GM11168 (cell line): ENCODE results near the gene CAPN5.
"Not testable (repeated sequence)": the region's sequence is repeated elsewhere in the genome, so short reads cannot be mapped to it uniquely, and the experiment has no call there.

Experiments used
- in situ Hi-C: fragments of 300-500 bp; cut with MboI; formaldehyde crosslinking; loops from one replicate; pipeline ENCODE4 v1.12.0; 2022; ENCODE audit warnings: low sequenced_read_pairs; ENCODE audit not compliant: unreplicated experiment

The CAPN5 gene

DNA sequence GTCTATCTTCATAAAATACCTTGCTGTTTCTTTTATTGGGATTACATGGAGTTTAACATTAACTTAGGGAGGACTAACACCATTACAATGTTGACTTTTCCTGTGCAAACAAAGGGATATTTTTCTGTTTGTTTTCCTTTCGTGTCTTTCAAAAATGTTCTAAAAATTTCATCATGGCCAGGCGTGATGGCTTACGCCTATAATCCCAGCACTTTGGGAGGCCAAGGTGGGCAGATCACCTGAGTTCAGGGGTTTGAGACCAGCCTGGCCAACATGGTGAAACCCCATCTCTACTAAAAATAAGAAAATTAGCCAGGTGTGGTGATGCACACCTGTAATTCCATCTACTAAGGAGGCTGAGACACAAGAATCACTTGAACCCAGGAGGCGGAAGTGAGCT, 5.5 kb upstream of the CAPN5 start:
- in situ Hi-C loops, result not testable (repeated sequence)

DNA sequence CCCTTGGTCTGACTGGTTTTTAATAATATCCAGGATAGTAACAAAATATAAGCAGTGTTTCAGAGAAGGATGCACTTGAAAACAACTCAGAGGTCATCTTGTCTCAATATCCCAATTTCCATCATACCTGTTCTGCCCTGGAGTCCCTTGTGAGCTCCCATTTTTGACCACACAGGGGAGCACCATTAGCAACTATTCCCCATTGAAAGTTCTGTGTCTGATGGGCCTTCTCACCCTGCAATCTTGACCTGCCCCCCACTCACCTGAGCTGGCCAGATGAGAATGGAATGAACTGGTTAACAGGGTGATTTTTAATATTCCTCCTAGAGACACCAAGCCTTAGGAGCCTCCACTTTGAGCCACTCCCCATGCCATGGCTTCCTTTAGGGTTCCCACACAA, 3.8 kb upstream of the CAPN5 start:
- in situ Hi-C loops, result no loop called here

DNA sequence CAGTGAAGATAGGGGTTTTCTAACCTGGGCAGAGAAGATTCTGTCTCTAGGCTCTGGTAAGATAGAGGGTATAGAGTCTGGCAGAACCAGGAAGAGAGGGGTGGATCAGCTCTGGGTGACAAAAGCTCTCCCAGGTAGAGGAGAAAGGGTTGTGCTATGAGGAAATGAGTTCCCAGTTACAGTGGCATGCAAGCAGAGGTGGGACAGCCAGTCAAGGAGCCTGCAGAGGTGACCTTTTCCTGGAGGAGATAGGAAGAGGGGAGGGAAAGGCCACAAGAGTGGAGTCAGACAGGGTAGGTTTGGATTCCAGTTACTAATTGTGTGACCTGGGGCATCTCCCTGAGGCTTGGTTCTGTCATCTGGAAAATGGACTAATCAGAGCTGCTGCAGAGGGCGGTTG, 3.4 kb upstream of the CAPN5 start:
- in situ Hi-C loops, result no loop called here

DNA sequence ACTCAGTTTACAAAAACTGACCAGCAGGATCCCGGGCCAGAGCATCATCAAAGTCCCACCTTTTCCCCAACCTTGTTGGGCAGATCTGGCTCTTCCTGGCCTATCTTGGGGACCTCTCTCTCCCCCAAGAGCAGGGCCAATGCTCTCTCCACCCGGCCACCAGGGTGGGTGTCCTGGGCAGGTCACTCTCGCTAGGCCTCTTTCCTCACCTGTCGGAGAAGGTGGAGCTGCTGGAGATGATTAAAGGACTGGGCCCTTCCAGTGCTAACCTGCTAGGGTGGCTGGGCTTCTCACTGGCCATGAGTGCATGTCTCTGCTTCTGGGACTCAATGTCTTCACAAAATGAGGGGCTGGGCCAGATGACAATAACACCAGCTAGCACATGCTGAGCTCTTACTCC, 2.9 kb upstream of the CAPN5 start:
- in situ Hi-C loops, result no loop called here

DNA sequence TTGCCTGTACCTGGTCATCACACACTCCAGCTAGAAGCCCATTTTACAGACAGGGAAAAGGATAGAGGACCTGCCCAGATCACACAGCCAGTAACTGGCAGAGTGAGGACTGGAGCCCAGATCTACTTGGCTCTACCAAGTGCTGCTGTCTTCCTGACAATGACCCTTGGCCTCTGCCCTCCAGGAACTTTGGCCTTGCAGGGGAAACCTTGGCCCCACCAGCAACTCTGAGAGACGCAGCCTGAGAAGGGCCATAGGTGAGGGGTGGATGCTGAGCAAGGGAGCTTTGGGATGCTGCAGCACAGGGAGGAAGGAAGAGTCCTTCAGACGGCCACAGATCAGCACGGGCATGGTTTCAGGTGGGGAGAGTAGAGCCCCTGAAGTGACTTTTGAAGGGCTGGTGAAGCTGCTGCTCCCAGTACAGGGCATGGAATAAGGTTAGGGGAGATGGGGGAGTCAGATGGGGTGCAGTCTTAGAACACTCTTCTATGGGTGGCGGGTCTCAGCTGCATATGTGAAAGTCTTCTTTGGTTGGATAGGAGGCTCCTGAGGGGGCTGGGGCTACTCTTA, 2.0 kb upstream of the CAPN5 start:
- in situ Hi-C loops, result no loop called here

DNA sequence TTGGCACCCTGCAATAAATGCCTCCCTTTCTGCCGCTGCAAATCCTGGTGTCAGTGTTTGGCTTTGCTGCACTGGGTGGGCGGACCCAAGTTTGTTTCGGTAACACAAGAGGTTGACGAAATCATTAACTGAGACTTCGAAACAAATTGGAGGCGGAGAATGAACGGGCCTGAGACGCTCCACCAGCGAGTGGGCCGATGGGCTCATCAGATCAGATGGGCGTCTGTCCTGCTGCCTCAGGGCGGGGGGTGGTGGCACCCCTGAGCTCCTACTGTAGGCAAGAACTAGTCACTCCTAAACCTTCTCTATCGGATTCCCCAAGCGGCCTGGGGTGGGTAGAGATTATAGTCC, 918 bp upstream of the CAPN5 start:
- in situ Hi-C loops, result no loop called here

DNA sequence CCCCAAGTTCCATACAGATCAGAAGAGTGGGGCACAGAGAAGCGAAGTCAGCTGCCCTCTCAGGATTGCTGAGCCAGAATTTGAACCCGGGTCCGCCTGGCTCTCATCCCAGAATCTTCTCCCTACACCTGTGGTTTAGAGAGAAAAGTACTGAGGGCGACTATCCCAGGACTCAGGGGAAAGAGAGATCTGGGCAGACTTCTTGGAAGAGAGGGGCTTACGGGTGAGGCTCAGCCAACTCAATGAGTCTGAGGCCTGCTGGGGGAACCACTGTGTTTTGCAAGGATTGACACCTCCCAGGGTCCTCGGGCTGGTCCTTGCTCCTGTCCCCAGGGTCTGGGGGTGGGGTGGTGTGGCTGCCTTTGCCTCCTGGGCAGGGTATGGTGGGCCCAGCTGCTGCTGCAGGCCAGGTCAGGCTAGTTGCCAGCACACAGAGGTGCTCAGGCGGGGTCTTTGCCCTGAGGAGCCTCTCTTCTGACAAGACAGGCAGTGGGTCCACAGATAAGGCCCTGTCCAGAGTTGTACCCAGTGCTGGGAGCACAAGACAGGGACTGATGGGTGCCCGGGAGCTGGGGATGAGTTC, 1.2 kb downstream of the CAPN5 start:
- in situ Hi-C loops, result no loop called here

DNA sequence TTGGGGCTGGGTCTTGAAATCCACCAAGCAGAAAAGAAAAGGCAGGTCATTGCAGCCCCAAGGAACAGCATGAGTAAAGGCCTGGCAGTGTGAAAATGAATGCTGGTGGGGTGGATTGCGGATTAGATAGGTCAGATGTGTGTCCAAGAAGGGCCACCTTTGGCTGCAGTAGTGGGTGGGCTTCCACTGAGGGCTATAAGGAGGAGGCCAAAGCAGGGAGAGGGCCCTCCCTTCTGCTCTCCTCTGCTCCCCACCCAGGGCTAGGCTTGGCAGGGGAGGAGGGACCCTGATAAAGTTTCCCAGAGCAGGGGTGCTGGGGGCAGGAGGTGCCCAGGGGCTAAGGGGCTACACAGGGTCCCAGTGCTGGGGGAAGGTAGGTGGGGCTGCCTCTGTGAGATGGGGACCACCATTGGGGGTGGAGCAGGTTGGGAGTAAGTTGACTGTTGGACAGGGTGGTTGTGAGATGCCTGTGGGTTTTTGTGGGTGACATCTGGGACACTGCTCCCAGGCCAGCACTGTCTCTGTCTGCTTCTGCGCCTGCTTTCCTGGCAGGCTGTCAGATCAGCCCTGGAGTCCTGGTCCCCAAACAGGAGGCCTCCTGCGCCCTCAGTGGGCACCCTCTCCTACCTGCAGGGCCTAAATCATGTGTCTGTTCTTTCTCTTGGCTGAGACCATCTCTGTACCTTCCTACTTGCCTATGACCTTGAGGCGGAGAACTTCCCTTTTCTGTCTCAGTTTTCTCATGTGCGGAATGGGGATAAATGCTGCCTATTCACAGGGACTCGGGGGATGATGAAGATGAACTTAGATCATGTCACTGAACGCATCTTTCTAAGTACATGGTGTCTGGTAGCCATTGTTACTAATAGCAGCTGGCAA, 1.9 kb downstream of the CAPN5 start:
- in situ Hi-C loops, result no loop called here

DNA sequence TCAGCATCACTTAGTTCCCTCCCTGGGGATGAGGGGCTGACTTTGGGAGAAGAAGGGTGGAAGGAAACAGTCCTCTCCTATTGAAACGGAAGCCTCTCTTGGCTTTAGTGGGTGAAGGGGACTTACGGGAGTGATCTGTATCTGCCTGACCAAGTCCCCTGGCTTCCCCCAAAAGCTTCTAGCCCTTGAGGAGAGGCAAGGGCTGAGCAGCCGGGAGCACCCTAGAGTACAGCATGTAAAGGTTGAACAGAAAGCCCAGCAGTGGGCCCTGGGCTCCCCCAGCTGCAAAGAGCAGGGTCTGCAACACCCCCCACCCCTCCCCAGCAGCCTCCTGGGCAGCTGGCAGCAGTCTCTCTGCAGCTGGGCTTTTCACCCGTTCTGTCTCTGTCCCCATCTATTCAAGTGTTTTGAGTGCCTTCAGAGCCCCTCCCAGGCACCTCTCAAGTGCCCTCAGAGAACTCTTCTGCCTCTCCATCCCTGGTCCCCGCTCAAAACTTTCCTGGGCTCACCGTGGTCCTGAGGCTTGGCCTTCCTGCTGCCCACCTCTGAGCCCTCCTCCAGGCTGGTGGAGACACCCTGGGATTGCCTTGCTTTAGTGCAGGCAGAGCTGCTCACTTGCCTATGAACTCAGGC, 2.7 kb downstream of the CAPN5 start:
- in situ Hi-C loops, result no loop called here

DNA sequence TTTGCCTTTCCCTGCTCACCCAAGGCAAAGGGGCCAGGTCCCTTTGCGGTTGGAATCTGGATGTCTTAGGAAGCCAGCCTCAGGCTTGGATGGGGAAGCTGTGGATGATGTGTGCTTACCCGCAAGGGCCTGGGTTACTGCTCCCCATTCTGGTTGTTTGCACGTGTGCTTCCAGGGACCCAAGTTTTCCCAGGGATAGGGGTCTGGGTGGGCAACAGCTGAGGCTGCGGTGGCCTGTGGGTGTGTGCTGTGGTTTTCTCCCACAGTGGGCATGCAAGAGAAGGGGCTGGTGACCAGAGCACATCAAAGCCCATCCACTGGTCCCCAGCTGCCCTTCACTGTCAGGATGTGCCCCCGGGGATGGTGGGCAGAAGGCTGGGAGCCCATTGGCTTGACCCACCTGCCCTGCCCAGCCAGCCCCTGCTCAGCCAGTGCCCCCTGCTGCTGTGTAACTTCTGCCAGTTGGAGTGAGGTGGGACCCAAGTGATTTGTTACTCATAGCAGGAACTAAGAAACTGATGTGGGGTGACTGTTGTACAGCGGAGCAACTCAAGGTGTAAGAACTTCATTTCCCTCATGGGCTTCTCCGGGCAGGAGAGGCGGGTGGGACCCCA, 3.3 kb downstream of the CAPN5 start:
- in situ Hi-C loops, result no loop called here

DNA sequence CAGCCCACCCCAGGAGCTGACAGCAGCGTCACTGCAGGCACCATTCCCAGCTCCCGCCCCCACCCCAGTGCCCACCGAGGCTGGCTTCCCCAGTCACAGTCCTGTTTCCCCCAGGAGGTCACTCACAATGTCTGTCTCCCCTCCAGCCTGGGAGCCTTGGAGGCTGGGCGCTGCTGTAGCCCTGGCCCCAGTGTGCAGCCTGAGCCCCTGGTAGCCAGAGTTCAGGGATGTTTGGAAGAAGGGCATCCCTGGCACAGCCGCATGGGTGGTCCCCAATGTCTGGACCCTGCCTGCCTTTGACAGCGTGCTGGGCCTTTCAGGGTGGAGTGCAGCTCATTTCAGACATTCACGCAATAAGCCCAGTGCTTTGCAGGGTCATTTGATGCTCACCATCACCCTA, 4.3 kb downstream of the CAPN5 start:
- in situ Hi-C loops, result no loop called here

DNA sequence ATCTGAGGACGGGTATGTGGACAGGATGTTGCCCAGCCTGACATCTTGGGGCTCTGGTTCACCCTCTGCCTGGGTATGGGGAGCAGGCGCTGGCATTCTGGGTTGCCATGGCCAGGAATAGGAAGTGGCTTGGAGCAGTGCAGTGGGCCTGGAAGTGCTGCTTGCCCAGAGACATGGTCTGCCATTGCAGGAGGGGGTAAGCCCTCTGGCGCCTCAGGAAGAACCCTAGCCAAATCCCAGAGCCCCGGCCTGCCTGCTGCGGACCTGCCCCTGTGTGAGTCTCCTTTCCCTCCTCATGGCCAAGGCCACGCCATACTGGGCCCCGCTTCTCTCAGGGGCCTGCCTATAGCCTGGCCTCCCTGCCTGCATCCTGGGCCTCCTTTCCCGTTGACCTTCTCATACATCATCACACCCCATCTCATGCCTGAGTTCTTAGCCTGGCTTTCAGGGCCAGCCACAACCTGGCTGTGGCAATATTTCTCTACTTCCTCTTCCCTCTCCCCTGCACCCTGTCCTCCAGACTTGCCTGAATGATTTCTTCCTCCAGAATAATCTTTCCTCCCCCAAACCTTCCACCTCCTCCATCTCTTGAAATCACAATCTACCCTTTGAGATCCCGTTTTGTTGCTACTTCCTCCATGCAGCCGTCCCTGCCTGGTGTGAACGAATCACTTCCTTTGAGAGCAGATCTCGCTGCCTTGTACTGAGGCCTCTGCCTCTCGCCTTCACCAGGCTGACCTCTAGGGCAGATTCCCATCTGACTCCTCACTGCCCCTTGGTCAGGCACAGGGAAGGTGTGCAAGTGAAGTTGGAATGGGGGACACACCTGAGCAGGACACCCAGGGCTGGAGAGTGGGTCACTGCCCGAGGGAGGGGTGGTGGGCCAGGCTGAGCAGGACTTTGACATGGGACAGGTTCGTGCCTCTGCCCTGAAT, 5.2 kb downstream of the CAPN5 start:
- in situ Hi-C loops, result no loop called here

DNA sequence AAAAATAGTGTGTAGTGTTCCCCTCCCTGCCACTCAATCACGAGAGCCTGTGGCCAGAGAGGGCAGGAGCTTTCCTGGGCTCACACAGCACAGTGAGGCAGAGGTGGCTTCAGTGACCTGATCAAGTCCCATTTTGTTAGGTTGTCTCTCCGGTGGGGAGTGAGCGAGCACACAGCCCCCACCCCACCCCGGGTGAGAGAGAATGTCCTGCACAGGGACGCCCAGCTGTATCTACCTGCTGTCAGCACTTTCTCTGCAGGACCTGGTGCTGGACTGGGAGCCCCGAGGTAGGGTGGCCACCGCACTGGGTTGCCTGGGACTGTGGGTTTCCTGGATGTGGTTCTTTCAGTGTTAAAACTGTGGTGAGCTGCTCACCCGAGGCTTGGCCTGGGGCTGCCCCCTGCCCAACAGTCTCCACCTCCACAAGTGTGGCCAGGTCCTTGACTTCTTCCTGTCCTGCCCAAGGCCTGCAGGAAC, 6.1 kb downstream of the CAPN5 start:
- in situ Hi-C loops, result no loop called here

DNA sequence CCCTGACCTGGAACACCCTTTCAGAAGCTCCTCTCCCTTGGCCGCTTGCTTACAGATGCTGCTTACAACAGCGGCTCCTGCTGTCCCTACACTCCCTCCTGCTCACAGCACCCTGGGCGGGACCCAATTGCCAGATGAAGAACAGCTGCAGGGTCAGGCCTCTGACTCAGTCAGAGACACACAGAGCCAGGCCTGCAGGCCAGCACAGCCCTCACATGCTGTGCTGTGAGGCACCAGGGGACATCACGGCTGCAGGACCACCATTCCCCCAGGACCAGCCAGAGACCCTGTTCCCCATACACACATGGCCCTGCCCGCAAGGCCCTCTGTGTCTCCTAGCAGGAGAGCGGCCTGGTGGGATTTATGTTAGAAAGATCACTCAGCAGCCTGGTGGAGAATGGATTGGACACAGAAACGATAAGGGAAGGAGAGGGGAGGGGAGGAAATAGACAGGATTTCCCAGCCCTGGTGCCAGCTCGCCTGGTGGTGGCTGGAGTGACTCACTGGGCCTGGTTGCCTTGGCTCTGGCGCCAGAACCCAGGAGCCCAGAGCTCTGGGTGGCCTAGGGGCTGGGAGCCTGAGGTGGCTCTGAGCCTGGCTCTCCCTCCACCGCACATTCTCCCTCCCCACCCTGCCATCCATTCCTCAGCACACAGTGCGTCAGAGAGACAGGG, 6.7 kb downstream of the CAPN5 start:
- in situ Hi-C loops, result no loop called here

DNA sequence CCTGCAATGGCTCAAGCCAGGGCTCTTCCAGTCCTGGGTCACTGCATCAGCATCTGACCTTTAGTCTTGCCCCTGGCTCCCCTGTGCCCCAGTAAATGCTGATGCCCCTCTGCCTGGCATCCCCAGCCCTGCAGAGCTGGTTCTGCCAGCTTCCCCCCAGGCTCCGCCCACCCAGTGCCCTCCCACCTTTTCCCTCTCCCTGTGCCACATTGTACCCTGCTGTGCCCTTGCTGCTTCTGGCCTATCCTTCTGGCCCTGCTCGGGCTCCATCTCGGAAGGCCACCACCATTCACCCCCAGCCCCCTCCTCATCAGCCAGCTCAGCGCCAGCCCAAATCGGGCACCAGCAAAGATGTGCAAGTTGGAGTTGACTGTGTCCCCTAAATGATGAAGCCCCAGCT, 7.4 kb downstream of the CAPN5 start:
- in situ Hi-C loops, result no loop called here

DNA sequence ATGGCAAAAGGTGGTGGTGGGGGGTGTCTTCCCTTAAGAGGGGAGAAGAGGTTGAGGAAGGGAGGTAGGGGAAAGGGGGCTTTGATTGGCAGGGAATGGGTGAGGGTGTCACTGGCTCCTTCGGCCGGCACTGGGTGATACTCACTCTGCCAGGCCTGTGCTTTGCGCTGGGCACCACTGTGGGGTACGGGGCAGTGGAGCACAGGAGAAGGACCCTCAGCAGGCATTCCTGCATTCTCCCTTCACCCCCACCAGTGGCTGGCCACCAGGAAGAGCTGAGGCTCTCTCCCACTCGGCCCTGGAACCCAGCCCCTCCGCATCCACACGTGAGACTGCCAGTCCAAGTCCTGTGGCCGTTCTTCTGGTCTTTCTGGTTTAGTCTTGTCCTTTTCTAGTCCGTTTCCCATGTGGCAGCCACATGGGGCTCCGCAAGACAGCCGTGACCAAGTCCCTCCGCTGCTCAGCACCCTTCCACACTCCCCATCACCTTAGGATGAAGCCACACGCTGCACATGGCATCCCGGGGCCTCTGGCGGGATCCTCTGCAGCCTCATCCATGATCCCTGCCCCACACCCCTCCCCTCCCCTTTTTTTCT, 8.0 kb downstream of the CAPN5 start:
- in situ Hi-C loops, result no loop called here

DNA sequence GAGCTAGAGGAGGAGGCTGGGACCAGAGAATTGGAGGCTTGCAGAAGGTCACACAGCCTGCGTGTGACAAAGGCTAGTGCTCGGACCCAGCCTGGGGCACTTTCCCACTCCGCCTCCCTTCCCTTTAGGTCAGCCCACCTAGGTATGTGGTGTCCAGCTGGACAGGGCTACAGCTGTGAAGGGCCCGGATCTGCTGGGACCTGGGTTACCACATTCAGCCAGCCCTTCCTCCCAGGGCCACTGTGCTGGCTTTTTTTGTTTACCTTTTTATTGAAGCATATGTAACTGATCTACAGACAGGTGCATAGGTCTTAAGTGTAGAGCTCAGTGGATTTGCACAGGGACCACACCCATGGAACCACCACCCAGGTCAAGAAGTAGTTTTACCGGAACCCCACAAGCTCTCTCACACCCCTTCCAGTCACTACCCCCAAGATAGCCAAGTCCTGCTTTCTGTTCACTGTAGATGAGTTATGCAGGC, 8.7 kb downstream of the CAPN5 start:
- in situ Hi-C loops, result no loop called here

DNA sequence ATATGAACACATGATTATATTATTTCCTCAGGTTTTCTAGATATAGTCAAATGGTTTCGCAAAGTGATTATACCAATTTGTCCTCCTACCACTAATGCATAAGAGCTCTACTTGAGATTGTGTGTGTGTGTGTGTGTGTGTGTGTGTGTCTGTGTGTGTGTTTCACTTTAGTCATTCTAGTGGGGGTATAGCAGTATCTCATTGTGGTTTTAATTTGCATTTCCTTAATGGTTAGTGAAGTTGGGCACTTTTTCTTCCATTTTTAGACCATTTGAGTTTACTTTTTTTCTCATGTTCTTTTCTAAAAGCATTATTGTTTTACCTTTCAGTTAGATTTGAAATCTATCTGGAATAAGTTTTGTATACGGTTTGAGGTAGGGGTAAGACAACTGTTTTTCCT, 12.9 kb downstream of the CAPN5 start:
- in situ Hi-C loops, result no loop called here
